Neural progenitor cell (in vitro differentiated cells): ENCODE results near the gene GFOD1.

ENCODE experiments used
- CTCF ChIP-seq: fragments of 200-600 bp; sonication (generic); IDR thresholded peaks from 2 replicates; pipeline ENCODE4 v1.5.1; 2017; ENCODE audit warnings: antibody characterized with exemption, mild to moderate bottlenecking
- EZH2 ChIP-seq: fragments of 200-600 bp; sonication (generic); IDR thresholded peaks from 2 replicates; pipeline ENCODE4 v1.6.1; 2017; ENCODE audit warnings: antibody characterized with exemption, mild to moderate bottlenecking, moderate library complexity
- EZH2phosphoT487 ChIP-seq: fragments of 200-600 bp; sonication (generic); IDR thresholded peaks from 2 replicates; pipeline ENCODE4 v1.6.1; 2017; ENCODE audit warnings: antibody characterized with exemption

- TF ChIP-seq CTCF (no peak), EZH2 (no peak), EZH2phosphoT487 (no peak)
Measured at GRCh38 chr6:13402711-13403110, 84.7 kb downstream of the GFOD1 start.
